HG03521 (cell line): ENCODE measurements around the gene SLC35E2B.

ENCODE experiments used
- ATAC-seq: cut with Tn5 transposase; IDR thresholded peaks from one replicate; pipeline ENCODE4 v1.9.1; 2021; ENCODE audit warnings: mild to moderate bottlenecking, moderate library complexity; ENCODE audit not compliant: unreplicated experiment

SLC35E2B gene

DNA sequence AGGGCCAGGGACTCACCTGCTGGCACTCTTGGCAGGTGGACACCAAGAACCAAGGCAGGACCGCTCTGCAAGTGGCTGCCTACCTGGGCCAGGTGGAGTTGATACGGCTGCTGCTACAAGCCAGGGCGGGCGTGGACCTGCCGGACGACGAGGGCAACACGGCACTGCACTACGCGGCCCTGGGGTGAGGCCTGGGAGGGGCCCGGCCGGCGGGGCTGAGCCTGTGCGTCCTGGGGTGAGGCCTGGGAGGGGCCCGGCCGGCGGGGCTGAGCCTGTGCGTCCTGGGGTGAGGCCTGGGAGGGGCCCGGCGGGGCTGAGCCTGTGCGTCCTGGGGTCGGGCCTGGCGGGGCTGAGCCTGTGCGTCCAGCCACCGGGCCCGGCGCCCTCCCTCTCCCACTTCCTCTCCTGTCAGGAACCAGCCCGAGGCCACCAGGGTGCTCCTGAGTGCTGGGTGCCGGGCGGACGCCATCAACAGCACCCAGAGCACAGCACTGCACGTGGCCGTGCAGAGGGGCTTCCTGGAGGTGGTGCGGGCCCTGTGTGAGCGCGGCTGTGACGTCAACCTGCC lies 65.2 kb downstream of the SLC35E2B start:
- ATAC-seq = no peak

DNA sequence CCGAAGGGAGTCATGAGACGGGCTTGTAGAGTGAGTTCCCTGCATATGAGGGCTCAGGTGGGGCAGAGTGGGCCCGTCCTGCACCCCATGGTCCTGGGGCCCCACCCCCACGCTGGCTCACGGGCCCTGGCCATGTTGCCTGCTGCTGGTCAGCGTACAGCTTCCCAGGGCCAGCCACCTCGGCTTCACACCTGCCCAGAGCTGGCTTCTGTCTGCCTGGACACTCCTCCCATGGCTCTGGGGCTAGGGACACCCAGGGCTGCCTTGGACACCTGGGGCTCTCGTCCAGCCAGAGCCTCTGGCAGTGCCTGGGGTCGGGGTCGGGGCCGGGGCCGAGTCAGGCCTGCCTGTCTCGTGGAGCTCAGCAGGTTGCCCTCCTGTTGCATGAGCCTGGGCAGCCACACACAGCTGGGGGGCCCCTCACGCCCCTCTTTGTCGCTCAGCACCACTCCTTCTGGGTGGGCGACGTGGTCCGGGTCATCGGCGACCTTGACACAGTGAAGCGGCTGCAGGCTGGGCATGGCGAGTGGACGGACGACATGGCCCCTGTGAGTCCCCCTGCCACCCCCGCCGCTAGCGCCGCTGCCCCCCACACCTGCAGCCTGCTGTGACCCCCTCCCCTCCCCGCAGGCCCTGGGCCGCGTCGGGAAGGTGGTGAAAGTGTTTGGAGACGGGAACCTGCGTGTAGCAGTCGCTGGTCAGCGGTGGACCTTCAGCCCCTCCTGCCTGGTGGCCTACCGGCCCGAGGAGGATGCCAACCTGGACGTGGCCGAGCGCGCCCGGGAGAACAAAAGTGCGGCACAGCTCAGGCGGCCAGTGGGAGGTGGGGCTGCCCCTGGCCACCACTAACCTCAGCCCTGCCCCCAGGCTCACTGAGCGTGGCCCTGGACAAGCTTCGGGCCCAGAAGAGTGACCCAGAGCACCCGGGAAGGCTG lies 66.1 kb downstream of the SLC35E2B start:
- no peak for ATAC-seq

DNA sequence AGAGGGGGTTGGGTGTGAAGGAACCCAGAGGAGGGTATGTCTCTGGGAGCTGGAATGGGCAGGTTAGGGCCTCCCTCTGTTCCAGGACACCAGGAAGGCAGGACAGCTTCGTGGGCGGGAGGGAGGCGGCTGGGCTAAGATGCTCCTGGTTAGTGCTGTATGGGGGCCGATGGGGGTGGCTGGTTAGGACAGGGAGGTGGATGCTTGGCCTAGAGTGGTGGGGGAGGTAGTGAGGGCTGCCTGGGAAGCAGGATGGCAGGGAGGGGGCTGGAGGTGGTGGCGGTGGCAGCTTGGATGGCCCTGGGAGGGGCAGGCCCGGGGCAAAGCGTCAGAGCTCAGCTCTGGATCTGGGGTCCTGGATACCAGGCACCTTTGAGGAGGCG lies 66.8 kb downstream of the SLC35E2B start:
- ATAC-seq = no peak

DNA sequence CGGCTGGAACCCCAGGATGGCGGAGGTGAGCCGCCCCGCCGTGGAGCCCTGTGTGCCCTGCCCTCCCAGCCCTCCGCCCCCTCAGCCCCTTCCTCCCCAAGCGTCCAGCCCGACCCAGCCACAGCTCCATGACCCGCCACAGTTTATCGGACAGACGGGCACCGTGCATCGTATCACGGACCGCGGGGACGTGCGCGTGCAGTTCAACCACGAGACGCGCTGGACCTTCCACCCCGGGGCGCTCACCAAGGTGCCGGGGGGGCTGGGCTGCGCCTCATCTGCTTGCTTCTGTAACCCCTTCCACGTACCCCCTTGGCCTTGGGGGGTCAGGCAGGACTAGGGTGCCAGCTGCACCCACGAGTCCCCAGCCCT lies 67.2 kb downstream of the SLC35E2B start:
- ATAC-seq = no peak

DNA sequence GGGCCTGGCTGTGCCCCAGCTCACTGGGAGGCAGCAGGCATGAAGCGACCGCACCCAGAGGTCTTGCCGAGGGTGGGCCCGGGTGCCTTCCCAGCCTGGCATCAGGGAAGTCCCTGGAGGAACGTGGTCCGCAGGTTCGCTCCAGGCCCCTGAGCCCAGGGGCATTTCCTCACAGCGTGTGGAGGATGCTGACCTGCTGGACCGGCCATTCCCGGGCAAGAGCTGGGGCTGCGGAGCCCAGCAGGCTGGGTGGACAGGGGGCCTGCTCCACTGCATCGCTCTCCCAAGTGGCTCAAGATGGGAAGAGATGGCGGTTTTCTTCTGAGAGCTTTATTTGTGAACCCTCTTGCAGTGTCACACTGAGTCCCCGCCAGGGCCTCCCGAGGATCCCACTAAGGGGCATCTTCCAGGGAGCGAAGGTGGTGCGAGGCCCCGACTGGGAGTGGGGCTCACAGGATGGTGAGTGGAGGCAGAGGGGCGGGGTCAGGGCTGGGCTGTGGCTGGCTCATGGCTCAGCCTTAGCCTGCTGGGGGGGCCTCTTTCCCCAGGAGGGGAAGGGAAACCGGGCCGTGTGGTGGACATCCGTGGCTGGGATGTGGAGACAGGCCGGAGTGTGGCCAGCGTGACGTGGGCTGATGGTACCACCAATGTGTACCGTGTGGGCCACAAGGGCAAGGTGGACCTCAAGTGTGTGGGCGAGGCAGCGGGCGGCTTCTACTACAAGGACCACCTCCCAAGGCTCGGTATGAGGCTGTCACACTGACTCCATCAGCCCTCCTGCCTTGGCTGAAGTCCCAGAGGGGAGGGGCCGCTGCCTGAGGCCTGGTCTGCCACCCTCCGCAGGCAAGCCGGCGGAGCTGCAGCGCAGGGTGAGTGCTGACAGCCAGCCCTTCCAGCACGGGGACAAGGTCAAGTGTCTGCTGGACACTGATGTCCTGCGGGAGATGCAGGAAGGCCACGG lies 67.9 kb downstream of the SLC35E2B start:
- ATAC-seq = no peak

DNA sequence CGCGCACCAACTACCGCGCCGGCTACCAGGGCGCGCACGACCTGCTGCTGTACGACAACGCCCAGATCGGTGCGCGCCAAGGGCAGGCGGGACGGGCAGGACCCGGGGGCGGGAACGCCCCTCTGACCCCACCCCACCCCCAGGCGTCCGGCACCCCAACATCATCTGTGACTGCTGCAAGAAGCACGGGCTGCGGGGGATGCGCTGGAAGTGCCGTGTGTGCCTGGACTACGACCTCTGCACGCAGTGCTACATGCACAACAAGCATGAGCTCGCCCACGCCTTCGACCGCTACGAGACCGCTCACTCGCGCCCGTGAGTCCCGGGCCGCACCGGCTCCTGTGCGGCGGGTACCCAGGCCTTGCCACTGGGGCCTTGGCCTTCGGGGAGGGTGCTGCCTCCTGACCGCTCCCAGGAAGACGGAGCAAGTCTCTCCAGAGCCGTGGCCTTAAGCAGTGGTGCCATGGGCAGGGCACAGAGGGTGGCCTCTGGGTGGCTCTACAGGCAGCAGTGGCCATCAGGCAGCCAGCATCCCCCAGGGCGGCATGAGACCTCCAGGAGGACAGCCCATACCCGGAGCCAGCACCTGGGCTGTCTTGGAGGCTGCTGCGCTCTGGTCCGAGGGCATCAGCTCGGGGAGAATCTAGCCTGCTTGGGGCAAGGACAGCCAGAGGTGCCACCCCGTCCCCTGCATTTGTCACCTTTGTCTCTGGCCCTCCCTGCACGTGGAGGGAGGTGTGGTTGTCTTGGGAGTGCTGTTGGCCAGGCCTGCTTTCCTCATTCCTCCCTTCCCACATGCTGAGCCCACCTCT lies 68.8 kb downstream of the SLC35E2B start:
- ATAC-seq = no peak

DNA sequence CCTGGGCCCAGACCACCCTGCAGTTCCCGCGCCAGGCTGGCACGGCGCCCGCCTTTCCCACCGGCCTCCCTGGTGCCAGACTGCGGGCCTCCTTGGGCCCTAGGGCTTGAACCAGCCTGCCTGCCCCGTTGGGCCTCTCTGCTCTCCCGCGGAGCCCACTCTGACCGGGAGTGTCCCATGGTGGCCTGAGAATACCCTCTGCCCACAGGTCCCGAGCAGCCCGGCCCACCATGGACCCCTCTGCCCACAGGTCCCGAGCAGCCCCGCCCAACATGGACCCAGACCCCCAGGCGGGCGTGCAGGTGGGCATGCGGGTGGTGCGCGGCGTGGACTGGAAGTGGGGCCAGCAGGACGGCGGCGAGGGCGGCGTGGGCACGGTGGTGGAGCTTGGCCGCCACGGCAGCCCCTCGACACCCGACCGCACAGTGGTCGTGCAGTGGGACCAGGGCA lies 69.4 kb downstream of the SLC35E2B start:
- no peak for ATAC-seq

DNA sequence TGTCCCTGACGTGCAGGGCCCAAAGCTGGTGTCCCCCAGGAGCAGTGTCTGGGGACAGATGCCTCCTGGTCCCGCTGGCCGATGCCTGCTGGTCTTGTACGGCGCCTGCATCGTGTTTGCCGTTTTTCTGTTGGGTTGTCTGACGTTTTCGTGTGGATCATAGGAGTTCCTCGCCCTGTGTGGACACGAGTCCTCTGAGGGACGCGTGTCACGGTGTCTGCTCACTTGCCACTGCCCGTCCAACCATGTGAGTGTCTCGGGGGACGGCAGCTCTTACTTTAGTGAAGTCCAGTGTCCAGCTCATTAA lies 69.9 kb downstream of the SLC35E2B start:
- ATAC-seq = no peak

DNA sequence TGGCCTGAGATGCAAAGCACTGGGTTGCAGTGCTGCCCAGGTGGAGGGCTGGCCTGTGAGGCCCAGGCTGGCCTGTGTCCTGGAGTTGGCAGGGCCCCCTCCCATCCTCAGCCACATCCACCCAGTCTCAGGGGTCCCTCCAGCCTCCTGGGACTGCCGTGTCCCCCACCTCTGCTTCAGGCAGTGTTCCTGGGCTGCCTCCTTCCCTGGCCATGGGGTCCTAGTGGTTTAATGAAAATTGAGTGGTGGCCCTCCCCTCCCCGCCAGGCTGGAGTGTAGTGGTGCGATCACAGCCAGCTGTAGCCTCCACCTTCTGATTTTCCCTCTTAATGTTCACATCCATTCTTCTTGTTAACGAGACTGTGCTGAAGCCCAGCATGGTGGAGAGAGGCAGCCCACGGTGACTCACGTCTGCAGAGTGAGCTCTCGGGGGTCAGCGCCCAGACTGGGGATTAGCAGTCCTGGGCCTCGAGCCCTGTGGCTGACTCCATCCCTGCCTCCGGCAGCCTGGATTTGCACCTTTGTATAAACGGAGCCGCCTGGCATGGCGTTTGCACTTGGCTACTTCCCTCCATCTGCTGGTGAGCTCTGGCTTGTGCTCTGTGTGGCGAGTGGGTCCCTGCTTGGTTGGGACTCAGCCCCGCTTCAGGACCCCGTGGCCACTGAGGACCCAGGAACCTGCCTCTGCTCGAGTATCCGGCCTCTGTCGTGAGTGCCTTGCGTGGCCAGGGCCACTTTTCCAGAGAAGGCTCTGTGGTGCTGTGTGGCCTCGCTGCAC lies 70.4 kb downstream of the SLC35E2B start:
- ATAC-seq = no peak

DNA sequence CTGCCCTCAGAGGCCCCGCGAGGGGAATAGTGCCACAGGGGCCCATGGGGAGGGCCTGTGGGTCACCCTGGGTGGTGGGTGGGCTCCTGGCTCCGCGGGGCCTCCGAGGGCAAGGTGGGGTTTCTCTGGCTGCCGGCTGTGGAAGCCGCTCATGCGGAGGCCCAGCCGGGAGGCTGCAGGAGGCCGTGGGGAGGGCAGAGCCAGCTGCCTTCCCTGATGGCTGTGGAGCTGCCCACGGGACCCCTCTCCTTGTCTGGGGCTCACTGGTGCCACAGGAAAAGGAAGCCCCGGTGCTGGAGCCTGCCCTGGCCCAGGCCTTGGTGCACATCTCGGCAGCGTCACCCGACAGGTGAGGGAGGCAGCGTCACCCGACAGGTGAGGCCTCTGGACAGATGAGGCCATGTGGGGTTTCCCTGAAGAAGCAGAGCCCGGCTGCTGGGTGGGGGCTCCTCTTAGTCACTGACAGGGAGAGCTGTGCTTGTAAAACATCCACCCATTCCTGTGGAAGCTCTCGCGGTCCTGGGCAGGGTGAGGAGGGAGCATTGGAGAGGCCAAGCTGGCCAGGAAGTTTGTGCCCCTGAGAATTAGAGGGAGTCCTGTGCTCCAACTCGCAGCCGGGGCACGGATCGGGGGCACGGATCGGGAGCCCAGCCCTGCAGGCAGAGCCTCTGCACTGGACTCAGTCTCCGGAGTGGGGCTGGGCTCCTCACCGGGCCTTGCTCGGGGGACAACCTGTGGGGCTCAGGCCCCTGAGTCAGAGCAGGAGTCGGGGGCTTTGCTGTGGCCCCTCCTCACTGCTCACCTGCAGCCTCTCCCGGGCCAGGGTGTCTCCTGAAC lies 71.2 kb downstream of the SLC35E2B start:
- no peak for ATAC-seq

DNA sequence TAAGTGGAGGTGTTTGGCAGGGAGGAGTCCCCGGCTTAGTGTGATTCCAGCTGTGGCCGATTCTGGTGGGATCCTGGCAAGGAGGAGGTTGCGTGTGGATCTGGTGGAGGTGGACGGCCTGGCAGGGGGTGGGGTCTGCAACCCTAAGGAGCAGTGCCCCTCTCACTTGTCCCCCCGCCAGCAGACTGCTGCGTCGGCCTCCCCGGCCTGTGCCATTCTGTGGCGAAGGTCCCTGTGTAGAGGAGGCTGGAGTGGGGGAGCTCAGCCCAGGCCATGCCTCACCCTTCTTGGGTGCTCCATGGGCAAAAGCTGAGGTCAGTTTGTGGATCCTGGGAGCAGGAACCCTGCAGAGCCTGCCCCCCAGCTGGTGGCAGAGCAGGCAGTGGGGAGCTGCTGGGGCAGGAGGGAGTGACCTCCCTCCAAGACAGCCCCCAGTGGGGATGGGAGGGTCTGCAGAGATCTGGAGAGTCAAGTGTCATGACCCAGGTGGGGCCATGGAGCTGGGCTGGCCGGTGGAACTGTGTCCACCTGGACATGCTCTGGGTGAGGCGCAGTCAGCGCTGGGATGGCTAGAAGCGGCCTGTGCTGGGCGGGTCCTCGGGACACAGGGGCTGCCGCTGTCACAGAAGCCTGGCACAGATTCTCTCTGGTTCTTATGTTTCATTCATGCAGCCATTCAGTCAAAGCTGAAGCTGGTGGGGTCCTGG lies 72.0 kb downstream of the SLC35E2B start:
- ATAC-seq = no peak

DNA sequence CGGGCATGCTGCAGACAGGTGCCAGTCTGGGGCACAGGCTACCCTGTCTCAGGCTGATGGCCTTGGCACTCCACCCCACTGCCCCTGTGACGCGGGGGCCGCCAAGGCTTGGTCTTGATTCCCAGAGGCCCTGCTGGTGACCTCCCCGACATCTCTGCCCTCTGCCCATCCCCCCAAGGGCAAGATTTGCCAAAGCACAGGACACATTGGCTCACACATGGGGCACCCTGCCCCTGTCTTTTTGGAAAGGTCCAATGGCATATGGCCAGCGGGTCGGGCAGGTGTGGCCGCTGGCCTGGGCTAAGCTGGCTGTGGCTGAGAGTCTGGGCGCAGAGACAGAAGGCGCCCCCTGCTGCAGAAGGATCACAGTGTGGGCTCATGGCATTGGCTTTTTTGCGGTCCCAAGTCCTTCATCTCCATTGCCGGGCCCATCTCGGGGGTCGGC lies 72.7 kb downstream of the SLC35E2B start:
- ATAC-seq = no peak

DNA sequence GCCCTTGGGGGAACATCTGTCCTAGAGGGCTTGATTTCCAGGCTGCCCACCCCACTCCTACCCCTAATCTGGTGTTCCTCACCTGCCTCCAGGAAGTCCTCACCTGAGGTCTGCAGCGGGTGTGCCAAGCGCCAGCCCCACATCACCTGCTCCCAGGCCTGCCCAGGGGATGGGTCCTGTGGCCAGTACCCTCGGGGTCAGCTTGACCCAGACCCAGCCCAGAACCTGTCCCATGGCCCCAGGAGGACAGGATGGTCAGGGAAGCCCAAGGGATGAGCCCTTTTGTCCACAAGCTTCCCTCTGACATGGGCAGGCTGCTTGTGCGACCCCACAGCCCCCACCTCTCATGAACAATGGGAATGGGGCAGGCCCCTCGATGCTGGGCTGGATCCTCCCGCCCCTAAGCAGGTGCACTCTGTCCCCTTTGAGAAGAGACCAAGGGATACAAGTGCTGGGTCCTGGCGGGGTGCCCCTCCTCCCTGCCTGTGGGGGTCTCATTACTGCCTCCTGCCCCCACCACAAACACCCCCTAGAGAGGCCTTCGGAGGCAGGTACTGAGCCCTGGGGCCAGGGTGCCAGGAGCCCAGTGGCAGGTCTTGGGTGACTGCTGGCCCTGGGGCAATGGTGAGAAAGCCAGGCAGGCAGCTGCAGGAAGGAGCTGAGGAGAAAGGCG lies 74.1 kb downstream of the SLC35E2B start:
- no peak for ATAC-seq

DNA sequence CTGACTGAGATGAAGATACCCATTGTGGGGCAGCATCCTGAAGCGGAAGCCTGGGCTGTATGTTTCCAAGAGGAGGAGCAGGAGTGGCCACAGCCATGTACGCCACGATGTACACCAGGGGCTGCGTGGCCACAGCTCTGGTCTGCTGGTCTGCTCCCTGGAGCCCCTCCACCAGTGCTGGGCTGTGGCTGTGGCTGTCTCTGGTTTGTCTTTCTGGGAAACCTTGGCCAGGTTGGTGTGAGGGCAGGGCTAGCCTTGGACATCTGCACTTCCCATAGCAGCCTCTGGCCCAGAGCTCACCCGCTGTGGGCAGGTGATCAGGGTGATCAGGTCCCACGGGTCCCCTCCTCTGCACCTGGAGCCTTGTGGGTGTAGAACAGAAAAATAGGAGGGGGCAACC lies 74.7 kb downstream of the SLC35E2B start:
- ATAC-seq = no peak

DNA sequence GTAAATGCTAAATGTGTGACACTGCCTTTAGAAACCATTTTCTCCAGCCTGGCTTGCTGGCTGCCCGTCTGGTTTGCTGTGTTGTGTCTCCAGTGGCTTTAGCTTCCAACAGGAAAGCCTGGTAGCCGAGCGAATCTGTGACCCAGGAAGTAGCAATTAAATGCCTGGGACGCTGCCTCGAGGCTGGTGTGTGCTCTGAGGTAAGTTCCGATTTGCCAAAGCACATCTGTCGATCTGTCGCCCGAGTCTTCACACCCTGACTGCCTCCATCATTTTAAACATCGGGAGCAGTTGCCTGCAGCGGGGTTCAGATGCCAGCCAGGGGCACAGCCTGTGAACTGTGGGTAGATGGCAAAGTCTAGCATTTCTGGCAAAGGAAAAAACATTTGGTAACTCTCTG lies 75.1 kb downstream of the SLC35E2B start:
- ATAC-seq = no peak

DNA sequence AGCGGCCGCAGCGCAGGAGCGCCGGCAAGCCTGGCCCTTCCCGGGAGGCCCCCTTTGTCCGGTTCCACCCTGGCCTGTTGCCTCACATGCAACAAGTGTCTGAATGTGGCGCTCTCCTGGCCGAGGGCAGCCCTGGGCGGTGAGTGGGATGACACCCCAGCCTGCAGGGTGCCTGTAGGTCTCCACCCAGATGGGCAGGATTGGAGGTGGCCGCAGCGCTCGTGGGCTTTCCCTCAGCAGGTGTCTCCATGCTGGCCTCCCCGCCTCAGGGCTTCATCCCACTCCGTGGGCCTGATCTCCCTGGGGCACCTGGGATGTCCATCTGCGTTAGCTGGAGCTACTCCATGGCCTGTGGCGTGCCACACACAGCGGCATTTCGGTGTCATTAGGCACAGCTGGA lies 75.8 kb downstream of the SLC35E2B start:
- no peak for ATAC-seq

DNA sequence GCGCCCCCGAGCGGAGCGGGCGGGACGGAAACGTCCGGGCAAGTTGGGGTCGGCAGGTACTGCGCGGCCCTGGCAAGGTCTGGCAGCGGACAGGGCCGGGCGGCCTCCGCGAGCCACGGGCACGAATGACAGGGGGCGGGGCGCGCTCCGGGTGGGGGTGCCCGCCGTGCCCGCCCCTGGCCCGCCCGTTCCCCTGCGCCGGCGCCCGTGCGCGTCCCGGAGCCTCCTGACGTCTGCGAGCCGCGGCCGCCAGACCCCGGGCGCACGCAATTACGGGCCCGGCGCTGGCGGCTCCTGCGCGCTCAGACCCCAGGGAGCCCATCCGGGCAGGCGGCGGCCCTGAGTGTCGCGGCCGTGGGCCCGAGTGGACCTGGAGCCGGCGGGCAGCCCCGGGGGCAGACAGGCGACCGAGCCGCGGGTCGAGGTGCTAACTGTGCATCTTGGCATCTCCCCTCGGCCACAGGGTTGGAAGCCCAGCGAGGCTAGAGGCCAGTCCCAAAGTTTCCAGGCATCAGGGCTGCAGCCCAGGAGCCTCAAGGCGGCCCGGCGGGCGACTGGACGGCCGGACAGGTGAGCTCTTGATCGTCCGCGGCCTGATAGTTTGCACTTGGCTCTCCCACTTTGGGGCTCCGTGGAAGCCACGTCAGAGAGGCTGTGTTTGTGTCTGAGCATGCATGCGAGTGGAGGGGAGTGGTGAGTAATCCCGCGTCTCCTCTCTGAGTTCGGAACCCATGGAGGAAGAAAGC lies 76.4 kb downstream of the SLC35E2B start:
- ATAC-seq = peak; percentile 12
